ENCODE results near the gene MLPH.

MLPH gene

DNA sequence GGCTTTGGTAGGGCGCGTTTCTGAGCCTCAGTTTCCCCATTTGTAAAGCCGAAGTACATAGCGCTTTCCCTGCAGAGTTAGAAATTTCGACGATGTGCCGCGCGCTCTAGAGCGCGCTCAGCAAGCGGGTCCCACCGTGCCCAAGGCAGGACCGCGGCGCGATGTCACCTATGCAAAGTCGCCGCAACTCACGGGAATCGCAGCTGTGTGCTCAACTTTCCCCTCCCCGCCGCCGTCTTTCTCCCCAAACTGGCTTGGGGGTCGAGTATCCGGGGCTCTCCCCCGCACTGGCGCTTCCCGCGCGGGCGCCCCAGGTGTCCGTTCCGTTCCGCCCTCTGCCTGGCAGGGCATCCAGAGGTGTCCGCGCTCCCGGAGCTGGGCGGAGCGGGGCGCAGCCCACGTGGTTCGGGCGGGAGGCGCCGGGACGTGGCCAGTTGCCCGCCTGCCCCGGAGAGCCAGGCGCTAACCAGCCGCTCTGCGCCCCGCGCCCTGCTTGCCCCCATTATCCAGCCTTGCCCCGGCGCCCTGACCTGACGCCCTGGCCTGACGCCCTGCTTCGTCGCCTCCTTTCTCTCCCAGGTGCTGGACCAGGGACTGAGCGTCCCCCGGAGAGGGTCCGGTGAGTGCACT, at the start of gene MLPH:
TSS of gene MLPH (plus strand) at position 433 of the 630 bp plus-strand sequence. CDS start 6,176 bp downstream, outside the sequence.
- no peak for DNase-seq (ENCODE audit: low read depth, low spot score)

DNA sequence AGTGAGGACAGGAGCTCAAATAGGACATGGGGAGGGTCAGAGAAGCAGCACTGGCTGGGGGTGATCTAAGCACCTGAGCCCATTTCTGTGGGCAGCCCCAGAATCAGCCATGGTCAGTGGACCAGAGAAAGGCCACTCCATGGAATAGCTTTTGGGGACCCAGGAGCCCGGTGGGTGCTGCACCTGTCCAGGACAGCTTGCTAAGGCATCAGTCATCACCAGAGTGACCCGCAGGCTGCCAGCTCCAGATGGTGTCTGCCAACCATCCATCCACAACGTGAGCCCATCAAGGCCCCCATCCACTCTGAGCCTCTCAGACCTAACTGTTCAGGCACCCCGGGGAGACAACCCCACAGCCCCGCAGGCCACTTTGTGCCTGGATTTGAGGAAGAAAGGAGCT, 49.5 kb upstream of the MLPH start:
- DNase-seq (ENCODE audit: low read depth, low spot score) = no peak

- DNase-seq (ENCODE audit: low read depth, low spot score) = no peak
These were observed 48.7 kb upstream of the MLPH start for GRCh38 chr2:237438080-237438940.

DNA sequence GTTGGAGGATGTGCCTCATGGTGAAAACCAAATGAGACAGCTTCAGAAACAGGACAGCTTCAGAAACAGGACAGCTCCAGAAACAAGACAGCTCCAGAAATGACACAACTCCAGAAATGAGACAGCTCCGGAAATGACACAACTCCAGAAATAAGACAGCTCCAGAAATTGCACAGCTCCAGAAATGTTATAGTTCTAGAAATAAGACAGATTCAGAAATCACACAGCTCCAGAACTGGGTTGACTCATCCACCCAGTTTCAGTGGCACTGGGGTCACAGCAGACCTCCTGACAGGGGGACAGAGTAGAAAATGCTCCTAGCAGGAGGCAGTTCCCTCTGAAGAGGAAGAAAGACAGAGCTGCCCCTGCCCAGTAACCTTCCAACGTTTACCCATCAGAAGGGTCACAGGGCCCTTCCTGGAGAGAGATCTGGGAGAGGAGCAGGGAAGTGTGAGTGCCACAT, 46.2 kb upstream of the MLPH start:
- no peak for DNase-seq (ENCODE audit: low read depth, low spot score)

- DNase-seq (ENCODE audit: low read depth, low spot score) = no peak
These were observed 45.3 kb upstream of the MLPH start for GRCh38 chr2:237441605-237442274.

DNA sequence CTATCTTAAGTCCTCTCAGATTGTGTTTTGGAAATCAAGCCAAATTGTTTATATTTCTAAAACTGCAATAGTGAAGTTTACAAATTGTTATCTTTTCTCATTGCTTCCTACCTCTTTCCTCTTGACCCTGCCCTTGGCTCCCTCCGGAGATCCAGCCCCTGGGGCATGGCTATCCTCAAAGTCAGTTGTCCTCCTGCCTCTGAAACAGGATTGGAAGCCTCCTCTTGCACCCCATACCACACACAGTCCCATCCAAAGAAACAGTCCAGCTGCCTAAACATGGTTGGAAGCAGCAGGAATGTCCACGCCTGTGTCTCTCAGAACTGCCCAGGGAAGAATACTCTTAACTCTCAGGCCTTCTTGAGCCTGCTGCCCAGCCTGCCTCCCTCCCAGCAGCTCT, 43.0 kb upstream of the MLPH start:
- no peak for DNase-seq (ENCODE audit: low read depth, low spot score)

DNA sequence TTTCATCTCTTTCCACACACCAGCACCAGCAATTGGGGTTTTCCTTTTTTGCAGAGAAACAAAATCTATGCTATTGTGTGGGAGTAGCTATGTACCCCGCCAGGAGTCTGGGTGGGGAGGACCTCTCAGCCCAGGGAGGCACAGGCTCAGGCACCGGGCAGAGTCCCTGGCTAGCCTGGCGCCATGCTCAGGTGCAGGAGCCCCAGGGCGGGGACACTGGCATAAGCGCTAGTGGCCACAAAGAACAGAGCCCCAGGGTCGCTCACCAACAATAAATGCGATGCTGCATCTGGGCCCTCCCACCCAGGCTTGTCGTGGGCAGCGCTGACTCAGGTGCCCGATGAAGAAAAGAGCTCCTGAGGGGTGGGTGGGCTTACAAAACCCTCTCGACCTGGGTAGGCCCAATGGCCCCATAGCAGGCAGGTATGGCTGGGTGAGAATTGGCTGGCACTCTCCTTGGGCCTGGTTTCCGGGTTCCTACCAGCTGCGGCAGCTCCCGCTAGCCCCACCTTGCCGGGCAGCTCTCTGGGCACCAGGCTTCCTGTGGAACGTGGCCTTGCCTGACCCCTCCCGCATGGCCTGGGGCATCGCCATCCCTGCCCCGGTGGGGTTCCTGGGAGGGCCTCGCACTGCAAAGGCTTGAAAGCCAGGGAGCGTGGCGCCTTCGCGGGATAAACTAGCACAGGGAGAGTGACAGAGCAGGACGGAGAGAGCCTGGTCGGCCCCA, 41.3 kb upstream of the MLPH start:
- DNase-seq (ENCODE audit: low read depth, low spot score) = no peak

DNA sequence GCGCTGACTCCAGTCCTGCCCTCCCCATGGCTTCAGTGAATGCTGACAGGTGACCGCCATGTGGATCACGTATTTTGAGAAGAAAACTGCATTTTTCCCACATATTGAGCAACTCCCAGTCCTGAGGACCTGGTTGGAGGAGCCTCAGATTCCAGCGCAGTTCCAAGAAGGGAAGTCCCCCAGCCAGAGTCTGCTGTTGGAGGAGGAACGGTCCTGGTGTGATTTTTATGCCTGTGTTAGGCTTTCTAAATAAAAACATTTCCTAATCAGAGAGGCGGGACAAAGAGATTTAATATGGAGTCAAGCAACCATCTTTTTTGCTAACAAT, 40.7 kb upstream of the MLPH start:
- no peak for DNase-seq (ENCODE audit: low read depth, low spot score)

DNA sequence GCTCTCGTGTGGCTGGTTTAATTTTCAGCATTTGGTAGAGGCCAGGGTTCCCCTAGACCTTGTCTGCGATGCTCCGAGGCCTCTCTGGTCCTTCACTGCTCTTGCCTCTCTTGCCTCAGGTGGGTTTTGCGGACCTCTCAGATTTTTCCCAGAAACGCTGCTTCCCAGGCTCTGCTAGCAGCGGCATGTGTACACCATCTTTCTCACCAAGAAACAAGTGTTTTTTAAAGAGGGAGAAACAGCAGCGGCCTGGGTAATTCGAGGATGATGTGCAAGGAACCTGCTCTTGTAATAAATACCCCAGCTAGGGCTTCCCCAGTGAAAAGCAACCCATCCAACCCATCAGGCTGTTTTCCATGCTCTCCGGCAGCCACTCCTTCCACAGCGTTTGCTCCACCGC, 39.6 kb upstream of the MLPH start:
- DNase-seq (ENCODE audit: low read depth, low spot score) = no peak

DNA sequence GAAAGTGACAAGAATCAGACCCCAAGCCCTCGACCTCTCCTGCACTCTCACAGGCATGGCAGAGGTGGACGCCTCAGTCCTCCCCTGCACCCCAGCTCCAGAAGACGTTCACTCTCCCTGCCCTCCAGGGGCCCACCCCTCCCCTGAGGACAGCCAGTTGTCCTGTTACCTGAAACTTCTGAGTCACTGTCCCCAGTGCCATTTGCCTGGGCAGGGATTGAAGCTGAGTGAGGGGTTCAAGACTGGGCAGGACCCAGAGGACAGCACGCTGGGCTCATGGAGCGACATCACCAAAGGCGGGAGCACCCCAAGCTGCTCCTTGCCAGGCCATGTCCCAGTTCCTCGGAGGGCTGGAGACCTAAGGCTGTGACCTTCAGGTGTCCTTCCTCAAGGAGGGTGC, 38.9 kb upstream of the MLPH start:
- DNase-seq (ENCODE audit: low read depth, low spot score) = no peak

DNA sequence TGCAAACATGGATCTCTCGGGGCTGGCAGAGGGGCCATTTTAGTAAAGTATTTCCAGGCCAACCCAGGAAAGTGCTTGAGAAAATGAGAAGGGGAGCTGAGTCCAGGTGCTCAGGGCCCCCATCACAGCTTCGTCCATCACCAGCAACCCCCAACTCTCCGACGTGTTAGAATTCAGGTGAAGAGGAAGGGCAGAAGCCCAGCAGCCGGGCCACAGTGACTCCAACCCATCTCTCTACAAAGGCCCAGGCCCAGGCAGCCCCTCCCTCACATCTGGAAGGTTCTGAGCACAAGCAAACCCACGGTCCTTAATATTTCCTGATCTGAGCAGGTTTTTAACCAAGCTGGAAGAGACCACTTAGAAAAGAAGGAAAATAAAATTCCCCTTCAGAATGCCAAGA, 38.4 kb upstream of the MLPH start:
- DNase-seq (ENCODE audit: low read depth, low spot score) = no peak

- no peak for DNase-seq (ENCODE audit: low read depth, low spot score)
These were observed 37.7 kb upstream of the MLPH start for GRCh38 chr2:237449193-237449881.

DNA sequence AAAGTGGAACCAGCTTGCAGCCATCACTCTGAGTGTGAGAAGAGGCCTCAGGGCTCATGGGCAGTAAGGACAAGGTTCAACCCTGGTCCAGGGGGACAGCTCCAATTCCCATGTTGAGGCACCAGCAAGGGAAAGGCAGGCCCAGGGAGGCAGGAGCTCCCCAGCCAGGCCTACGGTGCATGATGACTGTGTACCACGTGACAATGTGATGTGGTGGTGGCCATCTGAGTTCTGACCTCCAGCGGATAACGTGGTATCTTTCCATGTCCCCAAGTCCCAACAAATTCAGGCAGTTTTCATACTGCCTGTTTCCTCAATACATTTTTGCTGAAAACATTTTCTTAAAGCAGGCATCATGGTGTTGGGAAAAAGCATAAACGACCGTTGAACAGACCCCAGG, 36.9 kb upstream of the MLPH start:
- no peak for DNase-seq (ENCODE audit: low read depth, low spot score)

DNA sequence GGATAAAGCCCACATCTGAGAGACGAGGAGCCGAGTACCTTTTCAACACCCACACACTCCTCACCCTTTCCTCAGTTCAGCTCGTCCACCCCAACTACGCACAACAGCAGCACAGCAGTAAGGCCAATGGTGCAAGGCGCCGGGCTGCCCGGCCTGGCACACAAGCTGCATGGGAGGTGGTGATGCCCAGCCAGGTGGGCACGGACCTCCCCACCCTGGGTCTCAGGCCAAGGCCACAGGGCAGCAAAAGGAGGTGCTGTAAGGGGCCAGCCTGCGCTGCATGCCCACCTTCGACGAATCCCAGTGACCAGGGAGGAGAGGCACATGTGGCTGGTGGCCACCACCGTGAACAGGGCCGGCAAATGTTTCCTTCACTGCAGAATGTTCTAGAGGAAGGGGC, 36.5 kb upstream of the MLPH start:
- no peak for DNase-seq (ENCODE audit: low read depth, low spot score)

DNA sequence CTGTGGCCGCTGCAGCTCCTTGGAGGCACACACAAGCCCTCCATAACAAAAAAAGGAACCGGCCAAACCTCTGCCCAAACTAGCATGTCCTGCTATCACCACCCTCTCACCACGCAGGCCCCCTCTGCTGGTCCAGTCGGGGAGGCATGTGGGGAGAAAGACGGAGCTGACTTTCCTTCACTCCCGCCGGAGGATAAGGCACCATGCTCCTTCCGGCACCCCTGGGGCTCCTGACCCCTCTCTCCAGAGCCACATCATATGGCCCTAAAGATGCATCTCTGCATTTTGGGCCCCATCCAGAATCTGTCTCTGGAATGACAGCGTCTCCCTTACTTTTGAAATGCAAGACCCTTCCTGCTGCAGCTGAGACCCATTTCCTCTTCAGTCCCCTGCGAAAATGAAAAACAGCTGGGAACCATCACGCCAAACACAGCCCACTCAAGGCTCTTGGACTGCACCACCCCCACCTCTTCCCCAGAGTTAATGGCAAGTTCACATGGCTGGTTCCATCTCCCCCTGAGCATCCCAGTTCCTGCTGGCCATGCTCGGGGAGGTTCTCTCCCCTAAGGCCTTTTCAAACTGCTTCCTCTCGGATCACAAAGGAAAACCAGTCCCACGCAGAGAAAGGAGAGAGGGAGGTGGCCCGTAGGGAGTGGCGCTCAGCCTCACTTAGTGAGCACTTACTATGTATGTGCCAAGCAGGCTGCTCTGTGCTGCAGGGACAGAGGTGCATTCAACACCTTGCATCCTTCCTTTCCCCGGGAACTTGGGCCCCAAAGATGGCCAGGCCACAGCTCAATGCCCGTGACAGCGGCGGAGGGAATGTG, 35.2 kb upstream of the MLPH start:
- DNase-seq (ENCODE audit: low read depth, low spot score) = no peak

- no peak for DNase-seq (ENCODE audit: low read depth, low spot score)
These were observed 34.2 kb upstream of the MLPH start for GRCh38 chr2:237452861-237453260.

GRCh38 chr2:237453671-237454070, 33.4 kb upstream of the MLPH start:
- no peak for DNase-seq (ENCODE audit: low read depth, low spot score)

GRCh38 chr2:237455764-237456163, 31.3 kb upstream of the MLPH start:
- DNase-seq (ENCODE audit: low read depth, low spot score) = no peak

DNA sequence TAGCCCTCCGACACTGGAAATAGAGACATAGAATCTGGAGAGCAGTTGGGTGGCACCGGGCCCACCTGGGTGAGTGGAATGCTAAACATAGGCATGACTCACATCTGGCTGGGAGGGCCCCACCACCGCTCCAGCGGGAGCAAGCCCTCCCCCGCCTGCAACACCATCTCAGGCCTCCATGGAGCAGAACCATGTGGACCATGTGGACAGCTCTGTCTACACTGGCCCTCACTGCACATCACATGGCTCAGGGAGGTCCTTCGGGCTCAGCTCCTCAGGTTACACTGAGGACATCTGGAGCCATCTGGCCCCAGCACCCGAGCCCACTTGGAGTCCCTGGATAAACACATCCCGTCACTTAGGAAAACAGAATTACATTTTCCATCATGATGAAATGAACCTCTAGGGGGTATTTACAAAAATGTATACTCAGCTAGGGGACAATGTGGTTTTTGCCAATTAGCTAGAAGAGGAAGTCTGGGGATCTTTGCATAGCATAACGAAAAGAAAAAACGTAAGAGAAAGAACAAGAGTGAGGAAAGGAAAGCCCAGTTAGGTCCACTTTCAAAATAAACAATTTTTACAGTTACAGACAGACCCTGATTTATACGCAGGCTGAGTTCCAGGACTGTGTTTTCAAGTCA, 30.7 kb upstream of the MLPH start:
- DNase-seq (ENCODE audit: low read depth, low spot score) = no peak

DNA sequence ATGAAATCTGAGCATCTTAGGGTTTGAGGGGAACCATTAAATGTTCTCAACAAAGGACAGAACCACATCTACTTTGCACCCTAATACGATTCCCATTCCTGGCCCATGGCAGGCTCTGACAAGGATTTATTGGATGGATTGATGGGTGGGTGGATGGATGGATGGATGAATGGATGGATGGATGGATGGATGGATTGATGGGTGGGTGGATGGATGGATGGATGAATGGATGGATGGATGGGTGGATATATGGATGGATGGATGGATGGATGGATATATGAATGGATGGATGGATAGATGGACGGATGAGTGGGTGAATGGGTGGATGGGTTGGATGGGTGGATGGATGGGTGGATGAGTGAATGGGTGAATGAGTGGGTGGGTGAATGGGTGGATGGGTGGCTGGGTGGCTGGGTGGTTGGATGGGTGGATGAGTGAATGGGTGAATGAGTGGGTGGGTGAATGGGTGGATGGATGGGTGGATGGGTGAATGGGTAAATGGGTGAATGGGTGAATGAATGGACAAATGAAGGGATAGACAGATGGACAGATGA, 29.6 kb upstream of the MLPH start:
- no peak for DNase-seq (ENCODE audit: low read depth, low spot score)
